Tibial nerve (tissue), 4 donors: ENCODE measurements around the gene ZNF254.

Experiments
- CTCF ChIP-seq, 5 experiments: fragments of 200-600 bp in 3 of 5; fragments of 450-650 bp in 2 of 5; sonication (generic) in 3 of 5; IDR thresholded peaks; one replicate each; pipeline ENCODE4 v1.5.1; 2016 to 2019; ENCODE audit warnings: antibody characterized with exemption in 5 of 5, mild to moderate bottlenecking in 3 of 5, moderate library complexity in 2 of 5
- EP300 ChIP-seq, 2 donors: sonication (generic); formaldehyde crosslinking; IDR thresholded peaks; one replicate each; pipeline ENCODE4 v1.6.1; 2017; ENCODE audit warnings: antibody characterized with exemption in 2 of 2, mild to moderate bottlenecking in 1 of 2
- POLR2A ChIP-seq, 2 donors: fragments of 450-650 bp; IDR thresholded peaks; one replicate each; pipeline ENCODE4 v1.6.1; 2017; ENCODE audit warnings: antibody characterized with exemption in 2 of 2, mild to moderate bottlenecking in 2 of 2, moderate library complexity in 2 of 2

GRCh38 chr19:24140591-24140990 lies 53.6 kb downstream of the ZNF254 start:
- TF ChIP-seq POLR2A (IDR thresholded peaks at IDR 0.05) (no peak), CTCF (IDR thresholded peaks at IDR 0.05) (no peak), EP300 (IDR thresholded peaks at IDR 0.05) (no peak)
